GM12891 (cell line): ENCODE results near the gene OPA3.

Source experiments
- POLR2A ChIP-seq: IDR thresholded peaks from 2 replicates; pipeline ENCODE4 v1.6.1; 2011; ENCODE audit warnings: low read depth, low read length, control low read depth
- POLR2AphosphoS5 ChIP-seq: IDR thresholded peaks from 2 replicates; pipeline ENCODE4 v1.6.1; 2011; ENCODE audit warnings: low read depth, low read length, control low read depth
- SPI1 ChIP-seq: IDR thresholded peaks from 2 replicates; pipeline ENCODE4 v1.6.1; 2011; ENCODE audit warnings: low read depth, low read length, control low read depth
- TAF1 ChIP-seq: IDR thresholded peaks from 2 replicates; pipeline ENCODE4 v1.6.1; 2011; ENCODE audit warnings: low read depth, low read length, control low read depth

GRCh38 chr19:45577111-45577905, 7.3 kb downstream of the OPA3 start:
- TF ChIP-seq POLR2A = no peak
- TF ChIP-seq POLR2AphosphoS5 = no peak
- no peak for TF ChIP-seq TAF1
- no peak for TF ChIP-seq SPI1
